H9 (cell line): ENCODE measurements around the gene APLF. TPM values are rescaled to one million over a fixed set of nuclear protein-coding genes. Genes with fewer than 3 reads are reported as not detected.

Experiments
- DNase-seq: peaks from one replicate; pipeline ENCODE4 v3.0.0-alpha.2; 2017
- H2AFZ ChIP-seq: one replicate; pipeline ENCODE4 v1.6.1; 2013; ENCODE audit warnings: mild to moderate bottlenecking, low read length, control low read depth, moderate library complexity
- H2AK5ac ChIP-seq: 2 replicates; pipeline ENCODE4 v1.6.1; 2013; ENCODE audit warnings: low read length, control low read depth, mixed read lengths; ENCODE audit not compliant: insufficient read length
- H2BK120ac ChIP-seq: one replicate; pipeline ENCODE4 v1.6.1; 2013; ENCODE audit warnings: low read depth, mild to moderate bottlenecking, low read length, control low read depth, inconsistent platforms; ENCODE audit not compliant: poor library complexity, severe bottlenecking
- H2BK12ac ChIP-seq: 2 replicates; pipeline ENCODE4 v1.6.1; 2013; ENCODE audit warnings: low read length, control low read depth, mixed read lengths, low read depth; ENCODE audit not compliant: insufficient read length
- H2BK15ac ChIP-seq: 2 replicates; pipeline ENCODE4 v1.6.1; 2013; ENCODE audit warnings: low read depth, low read length, control low read depth
- H2BK20ac ChIP-seq: one replicate; pipeline ENCODE4 v1.6.1; 2013; ENCODE audit warnings: low read depth, mild to moderate bottlenecking, low read length, control low read depth, inconsistent platforms; ENCODE audit not compliant: poor library complexity, severe bottlenecking
- H2BK5ac ChIP-seq: 2 replicates; pipeline ENCODE4 v1.6.1; 2013; ENCODE audit warnings: low read length, control low read depth, mixed read lengths; ENCODE audit not compliant: insufficient read length
- H3K14ac ChIP-seq: 2 replicates; pipeline ENCODE4 v1.6.1; 2013; ENCODE audit warnings: low read length, control low read depth; ENCODE audit not compliant: insufficient read depth
- H3K18ac ChIP-seq: 2 replicates; pipeline ENCODE4 v1.6.1; 2013; ENCODE audit warnings: low read depth, mild to moderate bottlenecking, mixed read lengths, low read length, control low read depth; ENCODE audit not compliant: insufficient read length
- H3K23ac ChIP-seq: 2 replicates; pipeline ENCODE4 v1.6.1; 2013; ENCODE audit warnings: low read length, control low read depth, mixed read lengths, low read depth; ENCODE audit not compliant: insufficient read length
- H3K23me2 ChIP-seq: 2 replicates; pipeline ENCODE4 v1.6.1; 2013; ENCODE audit warnings: low read depth, mild to moderate bottlenecking, mixed read lengths, low read length, control low read depth; ENCODE audit not compliant: insufficient read length, poor library complexity, severe bottlenecking
- H3K27ac ChIP-seq: 2 replicates; pipeline ENCODE4 v1.5.1; 2013; ENCODE audit warnings: low read length, control low read depth, mixed read lengths, low read depth; ENCODE audit not compliant: insufficient read length
- H3K27me3 ChIP-seq: 2 replicates; pipeline ENCODE4 v1.6.1; 2013; ENCODE audit warnings: low read length, control low read depth, inconsistent platforms; ENCODE audit not compliant: insufficient read depth
- H3K4ac ChIP-seq: 2 replicates; pipeline ENCODE4 v1.6.1; 2013; ENCODE audit warnings: low read depth, mild to moderate bottlenecking, control low read depth, inconsistent platforms, low read length, moderate library complexity
- H3K4me1 ChIP-seq: 2 replicates; pipeline ENCODE4 v1.6.1; 2013; ENCODE audit warnings: low read length, control low read depth, inconsistent platforms; ENCODE audit not compliant: insufficient read depth
- H3K4me2 ChIP-seq: 2 replicates; pipeline ENCODE4 v1.6.1; 2013; ENCODE audit warnings: low read length, control low read depth, mixed read lengths; ENCODE audit not compliant: insufficient read length, insufficient read depth
- H3K56ac ChIP-seq: 2 replicates; pipeline ENCODE4 v1.6.1; 2013; ENCODE audit warnings: low read depth, mild to moderate bottlenecking, mixed read lengths, low read length, control low read depth; ENCODE audit not compliant: insufficient read length
- H3K79me1 ChIP-seq: 2 replicates; pipeline ENCODE4 v1.6.1; 2013; ENCODE audit warnings: low read depth, mild to moderate bottlenecking, moderate library complexity, low read length, control low read depth, inconsistent platforms; ENCODE audit not compliant: insufficient read depth, poor library complexity, severe bottlenecking
- H3K79me2 ChIP-seq: 2 replicates; pipeline ENCODE4 v1.6.1; 2013; ENCODE audit warnings: low read length, control low read depth, inconsistent platforms; ENCODE audit not compliant: insufficient read depth
- H3K9ac ChIP-seq: 2 replicates; pipeline ENCODE4 v1.6.1; 2013; ENCODE audit warnings: low read length, control low read depth, mixed read lengths; ENCODE audit not compliant: insufficient read length; ENCODE audit errors: extremely low read depth
- H3K9me3 ChIP-seq: one replicate; pipeline ENCODE4 v1.6.1; 2013; ENCODE audit warnings: low read depth, low read length, inconsistent platforms; ENCODE audit not compliant: control insufficient read depth
- H3T11ph ChIP-seq: one replicate; pipeline ENCODE4 v1.6.1; 2013; ENCODE audit warnings: mild to moderate bottlenecking, low read length, control low read depth, inconsistent platforms
- H4K20me1 ChIP-seq: one replicate; pipeline ENCODE4 v1.6.1; 2013; ENCODE audit not compliant: control insufficient read depth, insufficient read length, insufficient read depth
- H4K5ac ChIP-seq: 2 replicates; pipeline ENCODE4 v1.6.1; 2013; ENCODE audit warnings: low read depth, mild to moderate bottlenecking, mixed read lengths, low read length, control low read depth; ENCODE audit not compliant: insufficient read length
- H4K8ac ChIP-seq: replicated peaks from 2 replicates; pipeline ENCODE4 v1.6.1; 2013; ENCODE audit warnings: low read length, control low read depth, mixed read lengths, low read depth; ENCODE audit not compliant: insufficient read length
- H4K91ac ChIP-seq: 2 replicates; pipeline ENCODE4 v1.6.1; 2013; ENCODE audit warnings: low read depth, mild to moderate bottlenecking, moderate library complexity, mixed read lengths, low read length, control low read depth; ENCODE audit not compliant: insufficient read length
- H3K27ac Mint-ChIP-seq, 3 experiments: 2 replicates in 2 of 3; 3 replicates in 1 of 3; pipeline ENCODE4 v1.8.0; 2020 to 2021; ENCODE audit warnings: mixed read lengths in 3 of 3, mild to moderate bottlenecking in 1 of 3, moderate library complexity in 1 of 3
- H3K27me3 Mint-ChIP-seq: 2 replicates; pipeline ENCODE4 v1.8.0; 2021; ENCODE audit warnings: low read depth, mild to moderate bottlenecking, moderate library complexity, mixed read lengths
- H3K36me3 Mint-ChIP-seq, 3 experiments: 2 replicates in 2 of 3; 3 replicates in 1 of 3; pipeline ENCODE4 v1.8.0; 2020 to 2021; ENCODE audit warnings: low read depth in 3 of 3, mixed read lengths in 3 of 3; ENCODE audit not compliant: insufficient read depth in 1 of 3
- H3K4me1 Mint-ChIP-seq, 2 experiments: 2 replicates each; pipeline ENCODE4 v1.8.0; 2020; ENCODE audit warnings: mixed read lengths in 2 of 2
- H3K4me3 Mint-ChIP-seq, 2 experiments: 2 replicates in 1 of 2; 3 replicates in 1 of 2; pipeline ENCODE4 v1.8.0; 2020 to 2021; ENCODE audit warnings: mild to moderate bottlenecking in 2 of 2, mixed read lengths in 2 of 2, moderate library complexity in 1 of 2
- H3K9me3 Mint-ChIP-seq, 2 experiments: 2 replicates in 1 of 2; 3 replicates in 1 of 2; pipeline ENCODE4 v1.8.0; 2020; ENCODE audit warnings: mild to moderate bottlenecking in 2 of 2, mixed read lengths in 2 of 2, moderate library complexity in 1 of 2
- CTCF ChIP-seq: fragments of 200-600 bp; sonication (generic); conservative IDR thresholded peaks from 3 replicates; pipeline ENCODE4 v1.8.0; 2021; ENCODE audit warnings: antibody characterized with exemption, mild to moderate bottlenecking
- WGBS: extraction: QIAGEN DNeasy Blood & Tissue Kit; methylation state at CpG from one replicate; pipeline ENCODE4 v1.1.7; 2013; ENCODE audit warnings: missing lambda C conversion rate, low lambda C conversion rate, mixed read lengths; ENCODE audit not compliant: insufficient read length; ENCODE audit errors: extremely low coverage; 5-methylcytosine and 5-hydroxymethylcytosine counted together
- total RNA-seq: library from RNA; stranded (reverse); gene quantifications from 2 replicates; pipeline ENCODE4 v1.2.1, GENCODE V29; 2021

The APLF gene
- total RNA-seq, 1 experiment from 2014 or later = 3.7 TPM

GRCh38 chr2:68558576-68558975 lies 91.2 kb downstream of the APLF start:
- TF ChIP-seq CTCF = no peak
- Histone ChIP-seq H3K27ac (no peak overlapping the region), H3K18ac (no peak overlapping the region), H4K20me1 (no peaks in the 10 kb centered on the region), H3T11ph (no peak overlapping the region), H3K27me3 (no peaks in the 10 kb centered on the region), H2BK20ac (no peak overlapping the region), H3K4me2 (no peak overlapping the region), H4K91ac (no peak overlapping the region), H3K56ac (no peak overlapping the region), H4K8ac (no peak overlapping the region), H2BK15ac (no peak overlapping the region), H3K4me1 (no peaks in the 10 kb centered on the region), H3K79me2 (no peaks in the 10 kb centered on the region), H2AFZ (no peak overlapping the region), H3K9ac (no peak overlapping the region), H3K79me1 (no peaks in the 10 kb centered on the region), H2BK5ac (no peak overlapping the region), H3K14ac (no peak overlapping the region), H2AK5ac (no peak overlapping the region), H3K23ac (no peak overlapping the region), H3K23me2 (no peaks in the 10 kb centered on the region), H3K9me3 (no peaks in the 10 kb centered on the region), H2BK12ac (no peak overlapping the region), H4K5ac (no peak overlapping the region), H3K4ac (no peak overlapping the region), H2BK120ac (no peak overlapping the region)
- H3K36me3 Mint-ChIP-seq = no peaks in the 10 kb centered on the region
- H3K9me3 Mint-ChIP-seq = no peaks in the 10 kb centered on the region
- no peak overlapping the region for H3K4me3 Mint-ChIP-seq
- H3K4me1 Mint-ChIP-seq = no peaks in the 10 kb centered on the region
- DNase-seq = no peak
- no peaks in the 10 kb centered on the region for H3K27me3 Mint-ChIP-seq
- no CpG with 5 or more reads among the region's 4 CpGs for WGBS
- H3K27ac Mint-ChIP-seq = no peak overlapping the region; a peak in 1 of 7 replicates
